HG02588 (cell line): Measurements from ENCODE around the gene HEMGN.
A peak's percentile ranks its signal among the peaks of the same experiment; 100 is the strongest.
"Not testable (repeated sequence)": the region's sequence is repeated elsewhere in the genome, so short reads cannot be mapped to it uniquely, and the experiment has no call there.

Experiments
- ATAC-seq: cut with Tn5 transposase; IDR thresholded peaks from one replicate; pipeline ENCODE4 v1.9.1; 2021; ENCODE audit warnings: mild to moderate bottlenecking, moderate library complexity; ENCODE audit not compliant: unreplicated experiment

Gene HEMGN

DNA sequence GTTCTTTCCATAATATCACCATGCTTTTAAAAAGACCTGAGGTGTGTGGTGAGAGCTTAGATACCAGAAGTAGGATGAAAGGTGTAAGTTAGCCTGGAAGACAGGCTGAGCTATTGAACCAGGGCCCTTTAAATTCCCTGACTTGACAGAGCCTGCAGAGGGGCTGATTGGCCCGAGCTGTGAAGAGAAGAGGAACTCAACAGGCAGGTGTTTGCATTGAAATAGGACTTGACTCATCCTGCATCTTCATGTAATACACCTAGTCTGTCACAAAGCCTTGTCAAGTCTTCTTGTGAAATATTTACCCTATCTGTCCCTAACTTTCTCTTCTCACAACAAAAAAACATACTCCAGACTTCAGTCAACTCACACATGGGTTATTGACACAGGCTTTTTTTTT is 28.5 kb upstream of the HEMGN start:
- no peak for ATAC-seq

DNA sequence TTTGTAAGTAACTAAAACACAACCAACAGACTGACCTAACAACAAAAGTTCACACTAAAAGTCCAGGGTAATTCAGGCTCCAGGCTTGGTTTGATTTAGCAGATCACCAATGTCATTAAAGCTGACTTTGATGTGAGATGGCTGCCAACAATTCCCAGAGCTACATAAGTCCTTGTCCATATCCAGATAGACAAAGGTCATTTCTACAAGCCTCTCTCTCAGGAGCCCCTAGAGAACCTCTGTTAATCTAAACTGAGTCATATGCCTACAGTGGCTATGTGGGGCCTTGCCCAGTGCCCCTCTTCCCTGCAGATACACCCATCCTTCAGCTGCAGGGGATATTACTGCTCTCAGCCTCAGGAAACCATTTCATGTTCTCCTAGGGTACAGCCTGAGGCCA is 26.9 kb upstream of the HEMGN start:
- ATAC-seq: no peak

DNA sequence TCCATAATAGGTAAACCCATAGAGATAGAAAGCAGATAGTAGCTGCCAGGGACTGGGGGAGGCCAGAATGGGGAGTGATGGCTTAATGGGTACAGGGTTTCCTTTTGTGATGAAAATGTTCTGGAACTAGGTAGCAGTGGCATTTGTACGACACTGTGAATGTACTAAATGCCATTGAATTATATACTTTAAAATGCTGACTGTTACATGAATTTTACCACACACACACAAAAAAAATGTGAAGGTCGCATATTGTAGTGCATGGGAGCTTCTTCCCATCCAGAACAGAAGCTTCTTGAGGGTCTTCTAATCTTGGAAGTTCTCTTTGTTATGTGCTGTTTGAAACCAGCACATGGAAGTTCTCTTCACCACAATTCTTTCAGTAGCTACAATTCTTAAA is 25.3 kb upstream of the HEMGN start:
- ATAC-seq: no peak

DNA sequence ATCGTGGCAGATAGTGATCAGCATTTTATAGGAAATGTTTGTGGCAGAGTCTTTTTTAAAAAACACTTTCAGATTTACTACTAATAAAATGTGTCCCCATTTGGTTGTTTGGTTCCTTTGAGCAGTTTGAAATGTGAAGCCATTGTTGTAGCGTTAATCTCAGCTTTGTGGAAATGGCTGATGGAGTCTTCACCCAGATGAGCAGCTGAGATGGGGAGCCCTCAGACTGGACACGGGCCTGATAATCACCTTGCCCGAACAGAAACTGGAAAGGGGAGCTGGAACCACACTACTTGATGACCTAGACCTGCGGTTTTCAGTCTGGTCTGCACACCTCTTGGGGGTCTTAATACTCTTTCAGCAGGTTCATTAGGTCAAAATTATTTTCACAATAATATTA is 24.6 kb upstream of the HEMGN start:
- no peak for ATAC-seq

DNA sequence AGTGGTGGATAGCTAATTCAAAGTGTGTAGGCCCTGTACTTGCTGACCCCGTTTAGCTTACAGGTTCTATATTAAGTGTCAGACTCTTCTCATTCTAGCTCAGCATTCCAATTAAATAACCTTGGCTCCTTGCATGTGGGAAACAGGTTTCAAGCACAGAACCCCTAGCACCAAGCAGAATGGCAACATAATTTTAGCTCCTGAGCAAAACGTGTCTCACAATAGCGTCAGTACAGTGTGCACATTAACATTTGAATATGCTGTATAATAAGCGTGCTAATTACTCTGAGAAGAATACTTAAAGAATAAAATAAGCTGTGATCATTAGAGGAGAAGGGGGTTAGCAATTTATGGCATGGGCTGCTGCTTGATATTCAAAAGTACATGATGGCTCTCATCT is 24.2 kb upstream of the HEMGN start:
- ATAC-seq: no peak

DNA sequence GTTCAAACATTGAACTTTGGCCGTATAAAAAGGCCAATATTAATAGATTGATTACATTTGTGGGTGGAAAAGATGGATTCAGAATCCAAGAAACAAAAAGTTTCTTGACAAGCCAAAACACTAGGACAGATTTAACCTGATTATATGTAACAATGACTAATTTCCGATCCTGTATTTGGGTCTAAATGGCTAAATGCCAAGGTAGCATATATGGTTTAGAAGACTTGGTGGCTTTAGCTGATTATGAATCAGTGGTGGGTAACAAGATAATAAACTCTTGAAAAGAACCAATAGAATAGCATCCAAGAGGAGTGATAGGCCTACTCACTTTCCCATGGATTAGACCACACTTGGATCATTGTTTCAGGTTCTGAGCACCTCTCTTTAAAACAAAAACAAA is 23.4 kb upstream of the HEMGN start:
- ATAC-seq: no peak

DNA sequence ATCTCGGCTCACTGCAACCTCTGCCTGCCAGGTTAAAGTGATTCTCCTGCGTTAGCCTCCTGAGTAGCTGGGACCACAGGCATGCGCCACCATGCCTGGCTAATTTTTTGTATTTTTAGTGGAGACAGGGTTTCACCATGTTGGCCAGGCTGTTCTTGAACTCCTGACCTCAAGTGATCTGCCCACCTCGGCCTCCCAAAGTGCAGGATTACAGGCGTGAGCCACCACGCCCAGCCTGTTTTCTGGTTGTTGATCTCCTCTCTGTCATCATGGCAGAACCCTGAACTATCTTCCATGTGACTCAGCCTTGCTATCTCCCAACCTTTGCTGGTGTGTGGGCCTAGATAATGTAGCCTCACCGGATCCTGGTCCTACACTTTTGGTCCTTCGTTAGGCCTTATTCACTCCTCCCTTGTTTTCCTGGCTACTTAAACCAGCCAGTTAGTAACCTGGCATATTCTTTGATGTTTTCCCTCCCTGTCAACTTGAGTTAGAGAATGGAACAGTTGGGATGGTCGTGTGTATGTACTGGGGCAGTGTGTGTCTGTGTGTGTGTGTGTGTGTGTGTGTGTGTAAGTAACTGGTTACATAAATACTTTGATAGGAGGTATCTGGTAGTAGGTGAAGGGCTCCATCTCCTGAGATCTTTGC is 22.8 kb upstream of the HEMGN start:
- ATAC-seq: not testable (repeated sequence)

DNA sequence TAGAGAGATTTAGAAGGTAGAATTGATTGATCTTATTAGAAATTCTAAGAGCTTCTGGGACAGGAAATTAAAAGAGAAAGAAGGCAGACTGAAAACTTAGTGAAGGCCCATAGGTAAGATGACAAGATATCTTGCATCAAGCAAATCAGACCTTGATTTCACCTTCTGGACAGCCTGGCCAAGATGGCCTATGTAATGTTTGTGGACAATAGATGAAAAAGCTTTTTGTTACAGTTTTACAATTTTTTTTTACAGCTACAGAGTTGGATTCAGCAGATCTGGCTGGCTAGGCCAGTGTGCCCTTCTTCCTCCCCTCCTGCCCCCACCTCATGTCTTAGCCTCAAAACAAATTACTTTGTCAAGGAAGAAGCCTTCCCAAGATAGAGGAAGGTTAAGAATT is 21.6 kb upstream of the HEMGN start:
- ATAC-seq: no peak

DNA sequence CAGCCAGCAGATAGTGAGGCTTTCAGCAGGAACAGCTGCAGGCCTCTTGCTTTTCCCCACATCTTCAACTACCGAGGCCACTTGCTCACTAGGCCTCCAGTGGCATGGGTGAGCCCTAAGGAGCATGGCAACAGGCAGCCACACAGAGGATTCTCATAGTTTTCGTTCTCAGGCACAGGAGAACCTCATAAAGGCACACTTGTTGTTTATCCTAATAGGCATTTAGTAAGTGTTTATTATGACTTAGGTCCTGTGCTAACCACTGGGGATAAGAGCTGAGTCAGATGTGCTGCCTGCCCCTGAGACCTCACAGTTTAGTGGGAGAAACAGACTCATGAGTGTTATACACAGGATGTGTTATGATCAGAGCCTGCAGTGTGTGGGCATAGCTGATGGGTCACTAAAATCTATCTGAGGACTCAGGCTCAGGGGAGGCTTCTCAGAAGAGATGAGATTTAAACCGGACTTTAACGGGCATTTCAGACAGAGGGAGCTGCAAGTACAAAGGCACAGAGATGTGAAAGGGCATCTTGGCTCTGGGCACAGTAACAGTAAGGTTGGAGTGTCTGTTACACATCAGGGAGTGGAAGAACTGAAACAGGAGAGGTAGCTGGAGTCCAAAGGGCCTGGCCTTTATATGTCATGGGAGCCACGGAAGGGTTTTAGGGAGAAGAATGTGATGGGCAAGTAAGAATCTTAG is 21.0 kb upstream of the HEMGN start:
- no peak for ATAC-seq

DNA sequence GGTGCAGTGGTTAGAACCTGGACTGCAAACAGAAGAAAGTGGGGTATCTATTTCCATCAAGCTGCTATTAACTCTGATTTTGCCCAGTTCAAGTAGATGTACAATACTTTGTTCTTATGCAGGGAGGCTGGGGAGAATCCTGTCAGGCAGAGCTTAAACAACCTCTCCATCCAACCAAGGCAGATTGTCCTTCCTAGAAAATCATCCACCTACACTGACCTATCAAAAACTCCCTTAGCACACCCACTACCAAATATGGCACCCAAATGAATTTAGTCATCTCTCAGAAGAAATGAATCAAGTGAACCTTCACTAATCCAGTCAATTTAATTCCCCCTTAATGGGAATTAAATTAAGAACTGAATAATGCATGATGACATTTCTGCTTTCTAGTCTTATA is 18.4 kb upstream of the HEMGN start:
- ATAC-seq: no peak

DNA sequence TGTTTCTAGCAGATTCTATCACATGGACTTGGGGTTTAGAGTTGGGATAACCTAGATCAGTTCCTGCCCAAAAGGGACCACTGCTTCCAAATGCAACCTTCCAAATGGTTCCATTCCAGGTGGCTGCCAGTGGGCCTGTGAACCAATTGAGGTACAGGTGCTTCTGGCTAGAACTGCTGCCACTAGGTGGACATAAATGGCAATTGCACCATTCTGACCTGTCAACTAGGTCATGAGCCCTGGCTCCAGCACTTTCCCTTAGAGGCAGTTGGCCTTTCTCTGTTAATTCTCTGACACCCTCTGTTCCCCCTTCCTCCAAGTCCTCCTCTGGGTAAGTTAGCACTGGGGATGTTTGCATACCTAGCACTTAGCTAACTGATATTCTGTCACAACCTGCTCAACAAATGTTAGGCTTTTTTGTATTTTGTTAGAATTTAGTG is 16.6 kb upstream of the HEMGN start:
- peak; percentile 60 for ATAC-seq

DNA sequence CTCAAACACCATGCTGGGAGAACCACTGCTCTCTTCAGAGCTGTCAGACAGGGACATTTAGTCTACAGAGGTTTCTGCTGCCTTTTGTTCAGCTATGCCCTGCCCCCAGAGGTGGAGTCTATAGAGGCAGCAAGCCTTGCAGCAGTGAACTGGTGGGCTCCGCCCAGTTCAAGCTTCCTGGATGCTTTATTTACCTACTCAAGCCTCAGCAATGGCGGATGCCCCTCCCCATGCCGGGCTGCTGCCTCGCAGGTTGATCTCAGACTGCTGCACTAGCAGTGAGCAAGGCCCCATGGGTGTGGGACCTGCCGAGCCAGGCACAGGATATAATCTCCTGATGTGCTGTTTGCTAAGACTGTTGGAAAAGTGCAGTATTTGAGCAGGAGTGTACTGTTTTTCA is 12.9 kb upstream of the HEMGN start:
- not testable (repeated sequence) for ATAC-seq

DNA sequence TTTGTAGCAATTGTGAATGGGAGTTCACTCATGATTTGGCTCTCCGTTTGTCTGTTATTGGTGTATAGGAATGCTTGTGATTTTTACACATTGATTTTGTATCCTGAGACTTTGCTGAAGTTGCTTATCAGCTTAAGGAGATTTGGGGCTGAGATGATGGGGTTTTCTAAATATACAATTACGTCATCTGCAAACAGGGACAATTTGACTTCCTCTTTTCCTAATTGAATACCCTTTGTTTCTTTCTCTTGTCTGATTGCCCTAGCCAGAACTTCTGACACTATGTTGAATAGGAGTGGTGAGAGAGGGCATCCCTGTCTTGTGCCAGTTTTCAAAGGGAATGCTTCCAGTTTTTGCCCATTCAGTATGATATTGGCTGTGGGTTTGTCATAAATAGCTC is 9.1 kb upstream of the HEMGN start:
- not testable (repeated sequence) for ATAC-seq

DNA sequence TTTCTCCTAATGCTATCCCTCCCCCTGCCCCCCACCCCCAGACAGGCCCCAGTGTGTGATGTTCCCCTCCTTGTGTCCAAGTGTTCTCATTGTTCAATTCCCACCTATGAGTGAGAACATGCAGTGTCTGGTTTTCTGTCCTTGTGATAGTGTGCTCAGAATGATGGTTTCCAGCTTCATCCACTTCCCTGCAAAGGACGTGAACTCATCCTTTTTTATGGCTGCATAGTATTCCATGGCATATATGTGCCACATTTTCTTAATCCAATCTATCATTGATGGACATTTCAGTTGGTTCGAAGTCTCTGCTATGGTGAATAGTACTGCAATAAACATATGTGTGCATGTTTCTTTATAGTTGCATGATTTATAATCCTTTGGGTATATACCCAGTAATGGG is 7.5 kb upstream of the HEMGN start:
- ATAC-seq: not testable (repeated sequence)

DNA sequence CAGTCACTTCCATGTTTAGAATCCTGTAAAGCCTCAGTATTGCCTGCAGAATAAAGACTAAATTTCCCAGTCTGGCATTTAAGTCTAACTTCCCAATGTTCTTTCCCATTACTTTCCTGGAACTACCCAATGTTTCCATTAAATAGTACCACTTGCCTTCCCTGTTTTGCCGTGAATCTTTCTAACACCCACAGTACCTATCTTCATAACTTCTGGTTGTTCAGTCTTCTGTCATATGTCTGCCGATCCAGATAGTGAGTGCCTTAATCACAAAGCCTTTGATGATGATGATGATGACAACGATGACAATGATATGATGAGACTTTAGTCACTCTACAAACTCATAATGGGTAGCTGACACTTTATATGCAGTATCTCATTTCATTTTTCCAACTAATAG is 6.6 kb upstream of the HEMGN start:
- no peak for ATAC-seq

DNA sequence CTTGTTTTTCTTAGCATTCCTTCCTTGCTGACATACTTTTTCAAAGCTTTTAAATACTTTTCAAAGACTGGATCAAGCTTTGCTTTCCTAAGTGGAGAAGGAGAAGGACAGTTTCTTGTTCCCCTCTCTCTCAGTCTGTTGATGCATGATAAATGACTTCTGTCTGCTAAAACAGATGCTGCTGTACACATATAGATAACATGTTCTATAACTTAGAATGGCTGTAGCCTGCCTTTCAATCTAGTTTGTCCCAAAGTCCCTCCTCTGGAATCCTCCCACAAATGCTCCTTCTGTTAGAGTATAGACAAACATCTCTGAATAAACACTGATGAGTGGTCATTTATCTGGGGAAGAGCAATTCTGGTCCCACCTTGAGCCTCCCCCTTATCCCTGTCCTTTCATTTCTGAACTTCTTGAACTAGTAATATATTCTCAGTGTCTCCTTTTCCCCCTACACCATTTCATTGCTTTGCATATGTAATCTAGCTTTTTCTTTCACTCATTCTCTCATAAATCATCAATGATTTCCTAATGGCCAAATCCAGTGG is 5.4 kb upstream of the HEMGN start:
- ATAC-seq: no peak

DNA sequence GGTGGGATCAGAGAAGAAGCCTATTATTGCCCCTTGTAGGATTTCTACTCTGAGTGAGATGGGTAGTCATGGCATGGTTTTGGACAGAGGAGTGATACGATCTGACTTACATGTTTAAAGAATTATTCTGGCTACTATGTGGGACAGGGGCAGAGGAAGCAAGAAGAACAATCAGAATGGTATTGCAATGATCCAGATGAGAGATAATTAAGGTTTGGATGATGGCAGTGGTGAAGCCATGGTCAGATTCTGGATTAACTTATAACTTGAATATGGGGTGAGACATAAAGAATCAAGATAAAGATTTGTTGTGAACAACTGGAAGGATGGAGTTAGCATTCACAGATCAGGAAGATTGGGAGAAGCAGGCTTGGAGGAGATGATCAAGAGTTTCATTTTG is 3.4 kb upstream of the HEMGN start:
- ATAC-seq: no peak

DNA sequence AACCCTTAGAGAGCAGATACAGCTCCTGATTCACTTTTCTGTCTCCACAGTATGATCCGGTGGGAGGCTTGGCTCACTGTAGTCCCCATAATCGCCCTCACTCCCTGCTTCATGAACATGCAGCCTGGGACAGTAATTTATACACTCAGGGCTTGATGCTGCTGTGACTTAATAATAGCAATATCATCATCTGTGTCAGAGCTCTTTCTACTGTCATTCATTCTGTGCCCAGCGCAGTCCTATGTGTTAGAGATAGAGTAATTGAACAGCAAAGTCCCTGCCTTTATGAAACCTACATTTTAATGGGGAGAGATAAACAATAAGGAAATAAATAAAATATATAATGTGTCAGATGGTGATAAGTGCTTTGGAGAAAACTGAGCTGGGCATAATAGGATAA is 2.8 kb upstream of the HEMGN start:
- no peak for ATAC-seq

DNA sequence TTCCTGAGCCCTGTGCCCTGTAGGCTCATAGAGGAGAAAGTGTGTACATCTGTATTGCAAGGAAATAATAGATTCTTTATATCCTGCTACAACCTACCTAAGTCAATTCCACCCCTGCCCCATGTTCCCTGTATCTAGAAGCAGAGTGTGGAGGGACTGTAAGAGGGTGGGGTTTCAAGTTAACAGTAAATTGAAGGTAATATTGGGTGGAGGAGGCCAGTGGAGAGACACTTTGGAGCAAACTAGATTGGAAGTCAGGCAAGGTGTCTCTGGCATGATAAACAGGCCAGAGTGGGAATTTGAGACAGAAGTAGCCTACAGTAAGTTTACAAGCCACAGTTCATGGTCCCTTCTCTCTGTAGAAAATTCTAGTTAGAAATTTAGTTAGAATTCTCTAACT is 2.3 kb upstream of the HEMGN start:
- no peak for ATAC-seq

DNA sequence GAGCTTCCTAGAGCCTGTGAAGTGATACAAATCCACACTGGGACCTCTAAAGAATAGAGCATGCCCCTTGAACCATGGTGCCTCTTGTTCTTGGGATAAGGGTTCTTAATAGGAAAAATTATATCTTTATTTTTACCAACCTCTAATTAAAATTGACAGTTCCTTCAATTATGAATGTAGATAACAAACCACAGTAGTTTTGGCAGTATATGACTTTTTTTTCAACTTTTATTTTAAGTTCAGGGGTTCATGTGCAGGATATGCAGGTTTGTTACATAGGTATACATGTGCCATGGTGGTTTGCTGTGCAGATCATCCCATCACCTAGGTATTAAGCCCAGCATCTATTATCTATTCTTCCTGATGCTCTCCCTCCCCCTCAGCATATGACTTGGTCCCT is 974 bp downstream of the HEMGN start:
- no peak for ATAC-seq

DNA sequence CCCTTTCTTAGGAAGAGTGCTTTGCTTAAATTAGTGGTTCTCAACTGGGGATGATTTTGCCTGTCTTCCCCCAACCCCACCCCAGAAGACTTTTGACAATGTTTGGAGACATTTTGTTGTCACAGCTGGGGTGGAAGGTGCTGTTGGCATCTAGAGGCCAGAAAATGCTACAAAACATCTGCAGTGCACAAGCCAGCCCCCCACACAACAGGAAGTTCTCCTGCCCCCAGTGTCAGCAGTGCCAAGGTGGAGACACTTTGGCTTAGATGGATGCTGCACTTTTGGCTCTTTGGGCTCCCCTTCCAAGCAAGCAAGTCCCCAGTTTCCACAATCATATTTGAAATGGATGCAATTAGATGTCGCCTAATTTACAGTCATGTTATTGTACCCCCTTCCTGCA is 2.7 kb downstream of the HEMGN start:
- ATAC-seq: no peak

DNA sequence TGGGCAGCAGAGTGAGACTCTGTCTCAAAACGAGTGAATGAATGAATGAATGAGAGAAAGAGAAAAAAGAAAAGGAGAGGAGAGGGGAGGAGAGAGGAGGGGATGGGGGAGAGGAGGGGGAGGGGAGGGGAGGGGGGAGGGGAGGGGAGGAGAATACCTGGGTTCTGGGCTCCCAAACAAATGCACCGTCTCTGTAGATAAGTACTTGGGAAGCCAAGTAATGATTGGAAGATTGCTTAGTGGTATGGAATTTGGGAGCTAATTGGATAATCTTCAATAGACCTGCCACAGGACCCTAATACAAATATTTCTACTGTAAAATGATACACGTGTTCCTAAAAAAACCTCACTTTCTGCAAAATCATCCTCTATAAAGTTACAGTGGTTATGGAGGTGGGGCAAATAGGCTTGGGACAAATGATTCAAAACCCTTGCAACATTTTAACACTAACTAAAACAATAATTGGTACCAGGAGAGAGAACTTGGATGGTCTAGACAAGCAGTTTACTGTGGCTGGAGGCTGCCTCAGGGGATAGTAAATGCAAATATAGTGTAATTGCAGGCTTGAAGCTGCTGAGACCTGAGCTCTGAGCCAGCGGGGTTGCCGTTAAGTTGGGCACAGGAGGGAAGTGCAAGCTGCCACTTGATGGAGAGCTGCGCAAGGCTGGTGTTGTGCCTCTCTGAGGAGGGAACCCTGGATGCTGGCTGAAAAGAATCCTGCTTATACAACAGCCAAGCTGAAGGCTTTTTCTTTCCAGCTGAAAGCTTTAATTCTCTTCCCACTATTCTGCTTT is 3.5 kb downstream of the HEMGN start:
- ATAC-seq: no peak
